Epithelial cell of esophagus (primary cell): ENCODE data around the gene KRT33B.

Experiments
- DNase-seq: peaks from one replicate; pipeline ENCODE4 v3.0.0; 2010; ENCODE audit warnings: low read depth
- H3K4me3 ChIP-seq: 2 replicates; pipeline ENCODE4 v1.5.1; 2011; ENCODE audit warnings: mild to moderate bottlenecking, low read length, control low read depth
- TF ChIP-seq, protein P1 (sequence below): IDR thresholded peaks from 2 replicates; pipeline ENCODE4 v1.5.1; 2011; ENCODE audit warnings: low read depth, mild to moderate bottlenecking, low read length, control low read depth, inconsistent platforms; ENCODE audit not compliant: insufficient read depth; ENCODE audit errors: missing control alignments

KRT33B gene

GRCh38 chr17:41415411-41415810 lies 45.8 kb upstream of the KRT33B start:
- DNase-seq: no peak
- TF ChIP-seq, protein P1, sequence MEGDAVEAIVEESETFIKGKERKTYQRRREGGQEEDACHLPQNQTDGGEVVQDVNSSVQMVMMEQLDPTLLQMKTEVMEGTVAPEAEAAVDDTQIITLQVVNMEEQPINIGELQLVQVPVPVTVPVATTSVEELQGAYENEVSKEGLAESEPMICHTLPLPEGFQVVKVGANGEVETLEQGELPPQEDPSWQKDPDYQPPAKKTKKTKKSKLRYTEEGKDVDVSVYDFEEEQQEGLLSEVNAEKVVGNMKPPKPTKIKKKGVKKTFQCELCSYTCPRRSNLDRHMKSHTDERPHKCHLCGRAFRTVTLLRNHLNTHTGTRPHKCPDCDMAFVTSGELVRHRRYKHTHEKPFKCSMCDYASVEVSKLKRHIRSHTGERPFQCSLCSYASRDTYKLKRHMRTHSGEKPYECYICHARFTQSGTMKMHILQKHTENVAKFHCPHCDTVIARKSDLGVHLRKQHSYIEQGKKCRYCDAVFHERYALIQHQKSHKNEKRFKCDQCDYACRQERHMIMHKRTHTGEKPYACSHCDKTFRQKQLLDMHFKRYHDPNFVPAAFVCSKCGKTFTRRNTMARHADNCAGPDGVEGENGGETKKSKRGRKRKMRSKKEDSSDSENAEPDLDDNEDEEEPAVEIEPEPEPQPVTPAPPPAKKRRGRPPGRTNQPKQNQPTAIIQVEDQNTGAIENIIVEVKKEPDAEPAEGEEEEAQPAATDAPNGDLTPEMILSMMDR: no peak
- no peak overlapping the region for H3K4me3 ChIP-seq

GRCh38 chr17:41413982-41414381 lies 44.4 kb upstream of the KRT33B start:
- TF ChIP-seq, protein P1: no peak
- no peak for DNase-seq
- no peak overlapping the region for H3K4me3 ChIP-seq

DNA sequence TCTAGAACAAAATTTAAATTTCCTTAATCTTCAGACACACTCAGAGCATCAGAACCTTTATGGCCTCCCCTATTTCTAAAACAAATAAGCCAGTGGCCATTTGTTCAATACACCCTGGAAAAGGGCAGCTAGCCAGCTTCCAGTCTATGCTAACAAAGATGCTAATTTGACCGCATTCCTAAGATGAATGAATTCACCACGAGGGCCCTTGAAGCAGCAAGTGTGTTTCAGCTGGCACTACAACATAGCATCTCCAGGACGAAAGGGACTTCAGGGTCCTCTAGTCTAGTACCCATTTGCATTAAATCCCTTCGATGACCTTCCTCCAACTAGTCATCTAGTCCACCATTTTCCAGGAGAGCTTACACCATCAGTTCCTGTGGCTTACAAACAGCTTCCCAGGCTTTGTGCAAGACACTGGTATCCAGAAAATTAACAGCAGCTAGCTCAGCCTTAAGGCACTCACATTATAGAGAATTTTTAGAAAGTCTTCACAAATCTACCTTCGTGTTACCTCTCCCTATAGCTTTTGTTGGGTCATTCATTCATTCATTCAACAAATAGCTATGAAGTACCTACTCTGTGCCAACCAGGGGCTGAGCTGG lies 43.8 kb upstream of the KRT33B start:
- DNase-seq: no peak
- TF ChIP-seq, protein P1: no peak
- no peak overlapping the region for H3K4me3 ChIP-seq

DNA sequence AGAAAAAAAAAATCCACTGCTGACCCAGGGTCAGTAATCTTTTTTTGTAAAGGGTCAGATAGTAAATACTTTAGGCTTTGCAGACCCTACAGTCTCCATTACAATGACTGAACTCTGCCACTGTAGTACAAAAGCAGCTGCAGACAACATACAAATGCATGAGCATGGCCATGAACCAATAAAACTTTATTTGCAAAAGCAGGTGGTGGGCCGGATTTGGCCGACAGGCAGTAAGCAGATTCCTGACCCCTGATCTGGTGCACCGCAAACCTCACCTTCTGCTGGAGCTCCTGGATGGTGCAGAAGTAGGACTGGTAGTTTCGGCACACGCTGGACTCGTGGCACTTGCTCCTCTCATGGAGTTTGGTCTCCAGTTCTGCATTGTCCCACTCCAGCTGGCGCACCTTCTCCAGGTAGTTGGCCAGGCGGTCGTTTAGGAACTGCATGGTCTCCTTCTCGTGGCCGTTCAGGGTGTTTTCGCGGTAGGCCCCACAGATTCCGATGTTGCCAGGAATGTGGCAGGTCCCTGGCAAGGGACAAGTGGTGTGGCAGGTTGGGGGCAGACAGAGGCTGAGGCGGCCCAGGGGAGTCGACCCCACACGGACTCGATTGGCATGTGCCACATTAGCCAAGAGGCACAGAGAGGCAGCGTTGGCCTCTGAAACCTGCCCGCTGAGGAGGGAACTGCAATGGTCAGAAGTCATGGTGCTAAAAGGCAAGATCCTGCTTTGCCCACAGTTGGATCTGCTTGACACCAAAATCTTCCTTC lies 41.6 kb upstream of the KRT33B start:
- DNase-seq: no peak
- no peak overlapping the region for H3K4me3 ChIP-seq
- TF ChIP-seq, protein P1: no peak

DNA sequence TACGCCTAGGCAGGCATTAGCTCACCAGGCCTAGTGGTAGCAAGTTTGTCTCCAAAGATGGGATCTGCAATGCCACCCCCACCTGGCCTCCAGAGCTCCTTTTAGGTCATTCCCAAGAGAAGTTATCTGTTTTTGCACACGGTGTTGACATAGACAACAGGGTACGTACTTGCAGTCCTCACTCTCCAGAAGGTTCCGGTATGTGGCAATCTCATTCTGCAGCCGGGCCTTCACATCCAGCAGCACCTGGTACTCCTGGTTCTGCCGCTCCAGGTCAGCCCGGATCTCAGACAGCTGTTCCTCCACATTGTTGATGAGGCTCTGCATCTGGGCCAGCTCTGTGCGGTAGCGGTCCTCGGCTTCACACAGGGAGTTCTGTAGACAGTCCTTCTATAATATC lies 37.6 kb upstream of the KRT33B start:
- TF ChIP-seq, protein P1: no peak
- H3K4me3 ChIP-seq: no peak overlapping the region
- no peak for DNase-seq

DNA sequence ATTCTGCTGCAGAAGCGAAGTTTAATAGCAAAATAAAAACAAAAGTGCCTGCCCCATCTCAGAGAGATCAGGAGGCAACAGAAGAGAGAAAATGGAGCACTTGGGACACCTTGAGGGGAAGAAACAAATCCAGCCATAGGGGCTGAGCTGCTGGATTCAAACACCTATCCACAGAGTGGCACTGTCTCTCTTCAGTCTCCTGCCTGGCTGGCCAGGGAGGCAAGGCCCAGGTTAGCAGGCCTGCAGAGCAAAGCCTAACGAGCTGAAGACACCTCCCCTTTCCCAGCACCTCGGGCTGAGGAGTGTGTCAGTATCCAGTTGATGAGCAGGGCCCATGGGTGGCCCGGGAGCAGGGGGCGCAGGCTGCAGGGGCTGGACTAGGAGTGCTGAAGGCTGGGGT lies 36.6 kb upstream of the KRT33B start:
- H3K4me3 ChIP-seq: no peak overlapping the region
- TF ChIP-seq, protein P1: peak; percentile 49
- peak; percentile 66 for DNase-seq
